IPS-NIHi7 (cell line): ENCODE results near the gene PLCB1.

Experiments
- DNase-seq: peaks from one replicate; pipeline ENCODE4 v3.0.0; 2012; ENCODE audit warnings: mixed read lengths; ENCODE audit errors: extremely low spot score

Gene PLCB1

GRCh38 chr20:8246153-8246552 lies 114.1 kb downstream of the PLCB1 start:
- no peak for DNase-seq

- DNase-seq, result no peak
Measured at GRCh38 chr20:8246716-8247115, 114.7 kb downstream of the PLCB1 start.

- DNase-seq, result no peak
Measured at GRCh38 chr20:8248051-8248450, 116.0 kb downstream of the PLCB1 start.

GRCh38 chr20:8249634-8250033 lies 117.6 kb downstream of the PLCB1 start:
- no peak for DNase-seq

GRCh38 chr20:8250539-8251200 lies 118.6 kb downstream of the PLCB1 start:
- no peak for DNase-seq

GRCh38 chr20:8251201-8251575 lies 119.1 kb downstream of the PLCB1 start:
- no peak for DNase-seq

- no peak for DNase-seq
Measured at GRCh38 chr20:8254911-8255582, 123.0 kb downstream of the PLCB1 start.

GRCh38 chr20:8255945-8256632 lies 124.0 kb downstream of the PLCB1 start:
- DNase-seq, result no peak

GRCh38 chr20:8260837-8261251 lies 128.8 kb downstream of the PLCB1 start:
- no peak for DNase-seq

GRCh38 chr20:8262721-8263120 lies 130.7 kb downstream of the PLCB1 start:
- DNase-seq, result no peak

- DNase-seq, result no peak
Measured at GRCh38 chr20:8265588-8265987, 133.5 kb downstream of the PLCB1 start.

- no peak for DNase-seq
Measured at GRCh38 chr20:8267009-8267408, 134.9 kb downstream of the PLCB1 start.

GRCh38 chr20:8271727-8272126 lies 139.7 kb downstream of the PLCB1 start:
- no peak for DNase-seq

GRCh38 chr20:8272766-8273165 lies 140.7 kb downstream of the PLCB1 start:
- DNase-seq, result no peak

- no peak for DNase-seq
Measured at GRCh38 chr20:8284902-8285301, 152.8 kb downstream of the PLCB1 start.

- DNase-seq, result no peak
Measured at GRCh38 chr20:8287340-8287739, 155.3 kb downstream of the PLCB1 start.

GRCh38 chr20:8291200-8291599 lies 159.1 kb downstream of the PLCB1 start:
- DNase-seq, result no peak

- no peak for DNase-seq
Measured at GRCh38 chr20:8291873-8292272, 159.8 kb downstream of the PLCB1 start.

- no peak for DNase-seq
Measured at GRCh38 chr20:8292793-8293192, 160.7 kb downstream of the PLCB1 start.

- no peak for DNase-seq
Measured at GRCh38 chr20:8293750-8294149, 161.7 kb downstream of the PLCB1 start.

- DNase-seq, result no peak
Measured at GRCh38 chr20:8296536-8296935, 164.5 kb downstream of the PLCB1 start.

GRCh38 chr20:8298426-8299043 lies 166.5 kb downstream of the PLCB1 start:
- no peak for DNase-seq

- DNase-seq, result no peak
Measured at GRCh38 chr20:8299921-8300320, 167.9 kb downstream of the PLCB1 start.
